HG03354 (cell line): ENCODE data around the gene TULP3.
A peak's percentile ranks its signal among the peaks of the same experiment; 100 is the strongest.
"Not testable (repeated sequence)": the region's sequence is repeated elsewhere in the genome, so short reads cannot be mapped to it uniquely, and the experiment has no call there.

Experiments
- ATAC-seq: cut with Tn5 transposase; IDR thresholded peaks from one replicate; pipeline ENCODE4 v1.9.1; 2021; ENCODE audit warnings: mild to moderate bottlenecking; ENCODE audit not compliant: unreplicated experiment, poor library complexity, severe bottlenecking

TULP3 gene, protein sequence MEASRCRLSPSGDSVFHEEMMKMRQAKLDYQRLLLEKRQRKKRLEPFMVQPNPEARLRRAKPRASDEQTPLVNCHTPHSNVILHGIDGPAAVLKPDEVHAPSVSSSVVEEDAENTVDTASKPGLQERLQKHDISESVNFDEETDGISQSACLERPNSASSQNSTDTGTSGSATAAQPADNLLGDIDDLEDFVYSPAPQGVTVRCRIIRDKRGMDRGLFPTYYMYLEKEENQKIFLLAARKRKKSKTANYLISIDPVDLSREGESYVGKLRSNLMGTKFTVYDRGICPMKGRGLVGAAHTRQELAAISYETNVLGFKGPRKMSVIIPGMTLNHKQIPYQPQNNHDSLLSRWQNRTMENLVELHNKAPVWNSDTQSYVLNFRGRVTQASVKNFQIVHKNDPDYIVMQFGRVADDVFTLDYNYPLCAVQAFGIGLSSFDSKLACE

DNA sequence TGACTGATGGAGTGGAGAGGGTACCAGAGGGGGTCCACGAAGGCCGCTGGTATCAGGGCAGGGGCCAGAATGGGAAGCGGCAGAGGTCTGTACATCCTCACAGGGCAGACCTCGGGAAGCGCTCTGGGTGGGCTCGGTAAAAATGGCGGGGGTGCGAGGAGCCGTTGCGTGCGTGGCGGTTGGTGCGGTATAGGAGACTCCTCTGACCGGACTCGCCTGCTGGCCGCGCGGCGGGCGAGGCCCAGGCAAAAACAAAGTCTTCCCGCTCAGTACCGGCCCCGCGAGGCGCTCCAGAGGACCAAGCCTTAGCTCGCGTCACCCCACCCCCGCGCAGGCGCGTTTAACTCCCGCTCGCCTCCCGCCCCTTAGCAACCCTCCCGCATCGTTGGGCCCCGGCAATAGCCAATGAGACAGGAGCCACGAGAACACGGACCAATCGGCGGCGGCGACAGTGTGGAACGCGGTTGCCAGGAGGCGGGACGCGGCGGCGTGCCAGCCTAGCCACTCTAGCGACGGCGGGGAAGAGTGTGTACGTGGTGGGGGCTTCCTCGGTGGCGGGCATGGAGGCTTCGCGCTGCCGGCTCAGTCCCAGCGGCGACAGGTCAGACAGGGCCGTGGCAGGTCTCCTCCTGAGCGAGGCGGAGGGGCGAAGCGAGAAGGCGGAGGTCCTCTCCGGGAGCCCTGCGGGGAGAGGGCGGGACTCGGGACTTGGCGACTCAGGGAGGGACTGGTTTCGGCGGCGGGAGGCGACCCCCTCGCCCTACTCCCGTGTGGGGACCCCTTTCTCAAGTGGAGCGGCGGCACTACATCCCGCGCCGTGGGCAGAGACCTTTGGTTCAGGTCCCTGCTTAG is at the start of gene TULP3:
TSS of gene TULP3 (plus strand) at position 504 of the 852 bp plus-strand sequence. CDS start at position 561, 57 bp downstream.
- peak; percentile 99 for ATAC-seq

DNA sequence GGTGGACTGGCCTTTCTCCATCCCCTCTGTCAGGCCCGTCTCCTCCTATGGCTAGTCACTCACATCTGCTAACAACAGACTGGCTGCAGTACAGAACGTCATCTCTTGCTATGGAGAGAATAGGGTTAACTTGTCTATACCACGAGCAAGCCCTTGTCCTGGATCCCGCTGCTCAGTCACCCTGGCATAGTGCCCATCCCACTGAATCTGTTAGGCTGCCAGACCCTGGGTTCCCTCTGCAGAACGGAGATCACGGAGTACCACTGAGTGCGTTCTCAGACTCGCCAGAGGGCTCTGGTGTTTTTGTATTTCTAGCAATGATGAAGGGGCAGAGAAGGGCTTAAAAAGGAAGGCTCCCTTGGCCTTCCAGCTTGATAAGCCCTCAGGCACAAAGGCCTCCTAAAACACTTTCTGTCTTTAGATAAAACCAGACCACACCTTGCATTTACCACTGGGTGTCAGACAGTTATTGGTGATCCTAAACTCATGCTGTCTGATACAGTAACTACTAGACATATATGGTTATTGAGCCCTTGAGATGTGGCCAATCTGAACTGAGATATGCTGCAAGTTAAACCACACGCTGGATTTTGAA is 49.5 kb upstream of the TULP3 start:
- ATAC-seq, result no peak

DNA sequence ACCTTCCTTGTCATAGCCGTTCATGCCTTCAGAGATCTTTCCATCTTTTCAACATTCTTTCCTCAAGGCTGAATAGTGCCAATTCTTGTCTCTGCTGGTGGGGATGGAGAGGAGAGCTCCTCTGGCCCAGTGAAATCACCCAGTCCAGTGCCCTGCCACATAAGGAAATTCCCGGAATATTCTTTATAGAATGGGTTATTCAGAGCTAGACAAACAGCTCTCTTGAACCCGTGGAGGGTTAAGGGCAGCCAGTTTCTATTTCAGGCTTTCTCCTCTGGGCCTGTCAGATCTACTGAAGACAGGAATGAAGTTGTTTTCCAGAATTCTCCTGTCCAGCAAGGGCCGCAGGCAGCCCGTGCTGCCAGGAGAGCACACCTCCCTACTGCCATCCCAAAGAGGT is 47.7 kb upstream of the TULP3 start:
- ATAC-seq, result no peak

DNA sequence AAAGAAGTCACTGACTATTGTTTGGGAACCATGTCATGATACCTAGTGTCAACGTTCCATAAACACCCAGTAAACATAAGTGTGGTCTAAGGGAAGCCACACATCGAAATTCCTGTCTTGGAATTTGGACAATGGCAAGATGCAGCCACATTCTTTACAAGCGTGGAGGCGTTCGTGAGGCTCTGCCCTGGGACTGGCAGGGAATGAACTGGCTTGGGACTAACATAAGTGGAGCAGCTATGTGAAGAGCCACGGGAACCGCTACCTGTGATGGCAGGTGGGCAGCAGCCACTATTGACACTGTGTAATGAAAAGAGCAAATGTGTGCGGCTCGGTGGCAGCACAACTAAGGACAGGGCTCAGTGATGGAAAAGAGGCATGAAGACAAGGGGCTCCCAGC is 45.9 kb upstream of the TULP3 start:
- no peak for ATAC-seq

DNA sequence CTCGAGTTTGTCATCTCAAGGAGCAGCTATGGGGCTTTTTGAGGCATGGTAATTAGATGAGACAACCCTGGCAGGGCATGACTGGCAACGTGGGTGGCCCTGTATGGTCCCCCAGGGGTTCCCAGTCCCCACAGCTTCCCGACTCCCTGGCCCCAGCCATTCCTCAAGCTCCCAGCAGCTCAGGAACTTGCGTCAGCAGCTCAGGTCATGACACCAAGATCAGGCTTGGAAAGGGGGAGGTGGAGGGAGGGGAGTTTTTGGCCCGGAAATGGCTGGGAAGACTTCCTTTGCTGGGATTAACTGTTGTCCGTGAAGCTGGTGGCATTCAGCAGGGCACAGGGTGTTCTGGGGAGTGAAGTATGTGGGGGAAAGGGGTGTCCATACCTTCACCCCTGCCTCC is 45.4 kb upstream of the TULP3 start:
- no peak for ATAC-seq

DNA sequence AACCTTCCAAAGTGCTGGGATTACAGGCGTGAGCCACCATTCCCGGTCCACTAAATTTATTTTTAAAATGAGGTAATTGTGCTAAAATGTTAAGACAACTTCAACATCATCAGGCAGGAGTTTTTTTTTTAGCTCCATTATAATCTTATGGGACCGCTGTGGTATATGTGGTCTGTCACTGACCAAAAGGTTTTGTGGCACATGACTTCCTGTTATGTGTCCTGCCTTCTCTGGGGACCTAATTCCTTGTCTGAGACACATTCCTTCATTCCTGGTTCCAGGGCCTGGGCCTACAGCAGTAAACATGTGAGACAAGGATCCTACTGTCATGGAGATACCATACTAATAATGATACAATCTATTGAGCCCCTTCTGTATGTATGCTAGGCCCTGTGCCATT is 38.8 kb upstream of the TULP3 start:
- no peak for ATAC-seq

DNA sequence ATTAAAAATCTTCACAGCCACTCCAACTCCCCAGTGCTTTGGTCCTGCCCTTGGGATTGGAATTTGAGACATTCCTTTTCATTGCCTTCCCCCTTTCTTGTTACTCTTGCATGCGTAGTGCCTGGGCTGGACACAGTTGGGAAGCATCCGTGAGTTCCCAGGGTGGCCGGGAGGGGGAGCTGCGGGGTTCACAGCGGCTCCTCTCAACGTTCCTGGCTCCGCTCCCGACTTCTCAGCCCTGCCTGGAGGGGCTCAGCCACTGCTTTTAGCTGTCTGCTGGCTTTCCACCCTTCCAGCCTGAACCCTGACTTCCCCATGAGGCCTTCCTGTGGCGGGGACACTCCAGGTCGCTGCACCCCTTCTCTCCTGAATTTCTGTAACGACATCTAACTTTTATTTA is 37.1 kb upstream of the TULP3 start:
- ATAC-seq, result peak; percentile 44

DNA sequence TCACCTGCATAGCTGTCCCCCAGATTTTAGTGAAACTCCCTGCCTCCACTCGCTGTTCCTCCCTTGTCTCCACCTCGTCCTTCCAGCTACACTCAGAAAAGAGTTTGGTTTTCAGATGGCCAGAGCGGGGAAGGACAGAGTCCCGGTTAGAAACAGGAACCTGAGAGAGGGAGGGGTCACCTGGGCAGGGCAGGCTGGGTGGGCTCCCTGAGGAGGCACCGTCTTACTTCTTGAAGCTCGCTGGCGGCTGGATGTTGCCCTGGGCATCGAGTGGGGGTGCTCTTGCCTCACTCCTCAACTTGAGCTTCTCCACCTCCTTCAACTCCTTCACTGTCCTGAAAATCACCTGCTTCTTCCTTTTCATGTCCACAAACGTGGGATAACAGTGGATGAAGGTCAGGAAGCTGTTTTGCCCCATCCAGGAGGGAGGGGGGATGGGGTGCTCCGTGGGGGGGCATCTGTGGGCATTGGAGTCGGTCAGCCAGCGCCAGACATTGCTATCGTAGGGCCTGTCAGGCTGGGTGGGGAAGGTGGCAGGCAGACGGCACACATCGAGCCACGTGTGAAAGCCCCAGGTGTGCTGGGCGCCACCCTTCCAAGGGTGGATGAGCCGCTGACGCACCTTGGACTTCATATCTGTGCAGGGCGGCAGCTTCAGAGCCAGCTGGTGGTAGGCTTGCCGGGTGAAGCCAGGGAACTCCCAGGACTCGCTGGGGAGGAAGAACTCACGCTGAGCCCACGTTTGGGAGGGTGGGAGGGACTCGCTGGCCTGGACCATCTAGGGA is 35.8 kb upstream of the TULP3 start:
- ATAC-seq, result no peak

DNA sequence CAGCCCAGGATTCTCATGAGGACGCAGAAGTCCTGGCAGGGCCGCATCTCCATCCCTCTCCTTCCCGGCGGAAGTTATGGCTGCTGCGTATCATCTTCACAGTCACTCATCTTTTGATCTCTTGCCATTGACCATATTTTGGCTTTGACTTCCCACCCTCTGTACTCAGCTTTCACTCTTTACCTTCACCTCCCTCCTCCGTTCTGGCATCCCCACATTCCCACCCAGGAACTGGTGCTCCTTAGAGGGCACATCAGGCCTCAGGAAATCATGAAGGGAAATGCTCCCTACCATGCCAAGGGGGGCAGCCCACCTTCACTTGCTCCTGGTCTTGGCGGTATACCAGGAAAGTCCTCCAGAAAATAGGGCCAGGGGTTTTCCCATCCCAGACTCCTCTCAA is 35.1 kb upstream of the TULP3 start:
- no peak for ATAC-seq

DNA sequence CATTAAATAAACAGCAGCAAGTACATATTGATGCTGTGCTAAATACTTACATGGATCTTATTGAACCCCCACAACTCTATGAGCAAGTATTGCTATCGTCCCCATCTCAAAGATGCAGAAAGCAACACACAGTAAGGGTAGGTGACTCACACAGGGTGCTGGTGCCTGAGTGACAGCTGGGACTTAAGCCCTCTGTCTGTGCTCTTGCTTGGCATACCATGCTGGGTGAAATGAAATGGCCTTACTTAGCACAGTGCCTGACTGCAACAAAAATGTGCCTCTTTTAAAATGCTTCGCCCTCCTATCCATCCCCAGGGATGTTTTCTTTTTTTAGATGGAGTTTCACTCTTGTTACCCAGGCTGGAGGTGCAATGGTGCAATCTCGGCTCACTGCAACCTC is 34.6 kb upstream of the TULP3 start:
- ATAC-seq, result no peak

DNA sequence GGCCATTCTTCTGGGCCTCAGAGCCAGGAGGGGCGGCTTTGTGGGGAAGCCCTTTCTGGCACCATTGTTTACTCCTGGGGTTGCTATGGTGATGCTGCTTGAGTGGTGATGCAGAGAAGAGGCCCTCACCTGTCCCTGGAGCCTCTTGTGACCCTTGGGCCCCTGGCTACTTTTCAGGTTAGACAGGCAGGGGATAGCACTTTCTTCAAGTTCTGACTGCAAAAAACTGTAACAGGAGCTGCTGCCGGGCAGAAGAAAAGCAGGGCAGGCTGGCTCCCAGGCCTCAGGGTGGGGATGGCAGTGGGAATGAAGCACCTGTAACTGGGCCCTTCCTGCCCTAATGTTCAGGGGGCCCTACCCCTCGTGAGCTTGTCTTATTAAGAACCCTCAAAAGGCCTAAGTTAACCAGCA is 33.7 kb upstream of the TULP3 start, which contains the start of gene TEX52:
TSS of gene TEX52 (minus strand) at position 19 of the 411 bp plus-strand sequence. CDS start at position 6, 13 bp downstream.
- ATAC-seq, result no peak

DNA sequence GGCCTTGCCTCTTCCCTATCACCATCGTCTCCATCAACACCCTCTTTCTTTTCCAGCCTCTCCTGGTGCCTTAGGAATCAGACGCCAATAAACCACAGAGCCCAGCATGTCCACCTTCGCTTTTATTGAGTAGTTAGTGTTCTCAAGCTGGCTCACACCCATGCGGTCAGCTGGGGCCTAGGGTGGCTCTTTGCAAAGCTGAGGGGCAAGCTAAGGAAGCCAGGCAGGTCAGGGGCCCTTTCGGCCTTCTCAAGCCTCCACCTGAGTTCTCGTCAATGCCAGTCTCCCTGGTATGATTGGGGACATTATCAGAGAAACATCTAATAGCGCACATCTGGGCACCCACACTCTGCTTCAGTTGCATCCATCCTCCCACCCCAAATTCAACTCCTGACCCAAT is 33.1 kb upstream of the TULP3 start:
- no peak for ATAC-seq

DNA sequence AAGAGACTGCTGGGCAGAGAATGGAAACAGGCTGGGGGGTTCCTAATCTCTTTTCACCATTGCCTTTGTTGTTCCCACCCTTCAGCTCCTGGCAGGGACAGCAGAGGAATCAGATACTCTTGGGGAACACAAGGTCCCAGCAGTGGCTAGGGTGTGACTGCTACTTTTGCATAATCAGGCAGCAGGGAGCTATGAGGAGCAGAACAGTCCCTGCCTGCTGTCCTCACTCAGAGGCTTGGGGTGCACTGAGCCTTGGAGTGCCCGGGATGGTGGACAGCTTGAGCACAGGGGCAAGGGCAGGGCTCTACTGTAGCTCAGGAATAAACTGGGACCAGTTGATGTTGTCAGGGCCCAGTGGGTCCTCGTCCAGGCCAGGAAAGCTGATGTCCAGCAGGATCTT is 32.4 kb upstream of the TULP3 start:
- ATAC-seq, result no peak

DNA sequence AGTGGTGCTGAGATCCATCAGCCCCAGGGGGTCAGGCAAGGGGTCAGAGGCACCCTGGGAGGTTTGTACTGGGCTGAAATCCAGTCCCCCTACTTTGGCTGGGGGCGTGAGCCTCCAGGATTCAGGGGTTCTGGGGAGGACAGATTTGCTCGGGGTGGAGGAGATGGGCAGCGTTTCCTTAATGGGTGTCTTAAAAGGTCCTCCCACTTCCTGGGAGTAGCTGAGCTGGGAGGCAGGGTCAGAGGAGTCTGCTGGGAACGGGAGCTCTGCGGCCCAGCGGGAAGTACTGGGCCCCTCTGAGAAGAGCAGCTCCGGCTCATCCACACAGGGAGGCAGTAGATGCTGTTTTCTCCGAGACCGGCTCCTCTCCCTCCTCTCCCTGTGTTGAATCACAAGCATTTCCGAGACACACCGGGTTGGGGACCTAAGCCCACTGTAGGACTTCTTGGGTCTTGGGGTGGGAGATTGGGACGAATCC is 31.7 kb upstream of the TULP3 start:
- ATAC-seq, result no peak

DNA sequence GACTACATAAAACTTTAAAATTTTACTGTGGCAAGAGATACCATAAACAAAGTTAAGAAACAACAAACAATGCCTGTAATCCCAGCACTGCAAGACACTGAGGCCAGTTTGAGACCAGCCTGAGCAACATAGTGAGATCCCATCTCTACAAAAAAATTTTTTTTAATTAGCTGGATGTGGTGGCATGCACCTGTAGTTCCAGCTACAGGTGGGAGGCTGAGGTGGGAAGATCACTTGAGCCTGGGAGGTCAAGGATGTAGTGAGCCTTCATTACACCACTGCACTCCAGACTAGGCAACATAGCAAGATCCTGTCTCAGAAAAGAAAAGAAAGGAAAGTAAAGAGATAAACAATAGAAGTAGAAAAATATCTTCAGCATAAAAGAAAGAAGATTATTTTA is 30.5 kb upstream of the TULP3 start:
- ATAC-seq, result no peak

DNA sequence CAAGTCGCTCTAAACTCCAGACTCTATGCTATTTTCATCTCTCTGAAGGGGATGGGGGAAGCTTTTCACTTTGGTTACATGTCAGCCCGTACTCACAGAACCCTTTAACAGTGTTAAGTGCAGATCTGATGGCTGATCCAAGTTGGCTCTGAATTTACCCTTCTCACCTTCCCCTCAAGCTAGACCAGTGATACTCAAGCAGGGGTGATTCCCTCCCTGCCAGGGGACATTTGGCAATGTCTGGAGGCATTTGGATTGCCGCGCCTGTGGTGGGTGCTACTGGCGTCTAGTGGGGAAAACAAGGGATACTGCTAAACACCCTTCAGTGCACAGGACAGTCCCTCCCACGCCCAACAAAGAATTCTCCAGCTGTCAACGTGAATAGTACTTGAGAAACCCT is 27.8 kb upstream of the TULP3 start:
- ATAC-seq, result no peak

DNA sequence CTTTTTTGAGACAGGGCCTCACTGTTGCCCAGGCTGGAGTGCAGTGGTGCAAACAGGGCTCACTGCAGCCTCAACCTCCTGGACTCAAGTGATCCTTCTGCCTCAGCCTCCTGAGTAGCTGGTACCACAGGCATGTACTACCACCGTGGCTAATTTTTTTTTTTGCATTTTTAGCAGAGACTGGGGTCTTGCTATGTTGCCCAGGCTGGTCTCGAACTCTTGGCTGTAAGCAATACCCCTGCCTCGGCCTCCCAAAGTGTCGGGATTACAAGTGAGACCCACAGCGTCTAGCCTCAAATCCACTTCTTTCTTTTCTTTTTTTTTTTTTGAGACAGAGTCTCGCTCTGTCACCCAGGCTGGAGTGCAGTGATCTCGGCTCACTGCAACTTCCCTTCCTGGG is 27.3 kb upstream of the TULP3 start:
- not testable (repeated sequence) for ATAC-seq

DNA sequence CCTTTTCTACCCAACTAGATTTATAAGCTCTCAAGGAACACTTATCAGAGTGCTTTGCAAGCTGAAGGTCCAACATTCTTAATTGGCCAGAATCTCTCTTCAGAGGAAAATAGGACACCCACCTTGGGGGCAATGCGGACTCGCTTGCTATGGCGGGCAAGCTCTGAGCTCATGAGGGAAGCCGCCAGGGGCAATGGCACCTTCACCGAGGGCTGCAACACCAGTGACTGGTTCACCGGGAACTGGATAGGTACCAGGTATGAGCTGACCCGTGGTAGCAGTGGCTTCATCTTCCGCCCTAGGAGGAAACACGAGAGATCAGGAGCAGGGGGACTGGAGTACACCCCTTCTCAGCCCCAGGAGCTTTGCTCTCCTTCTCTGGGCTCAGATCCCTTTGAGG is 26.5 kb upstream of the TULP3 start:
- no peak for ATAC-seq

DNA sequence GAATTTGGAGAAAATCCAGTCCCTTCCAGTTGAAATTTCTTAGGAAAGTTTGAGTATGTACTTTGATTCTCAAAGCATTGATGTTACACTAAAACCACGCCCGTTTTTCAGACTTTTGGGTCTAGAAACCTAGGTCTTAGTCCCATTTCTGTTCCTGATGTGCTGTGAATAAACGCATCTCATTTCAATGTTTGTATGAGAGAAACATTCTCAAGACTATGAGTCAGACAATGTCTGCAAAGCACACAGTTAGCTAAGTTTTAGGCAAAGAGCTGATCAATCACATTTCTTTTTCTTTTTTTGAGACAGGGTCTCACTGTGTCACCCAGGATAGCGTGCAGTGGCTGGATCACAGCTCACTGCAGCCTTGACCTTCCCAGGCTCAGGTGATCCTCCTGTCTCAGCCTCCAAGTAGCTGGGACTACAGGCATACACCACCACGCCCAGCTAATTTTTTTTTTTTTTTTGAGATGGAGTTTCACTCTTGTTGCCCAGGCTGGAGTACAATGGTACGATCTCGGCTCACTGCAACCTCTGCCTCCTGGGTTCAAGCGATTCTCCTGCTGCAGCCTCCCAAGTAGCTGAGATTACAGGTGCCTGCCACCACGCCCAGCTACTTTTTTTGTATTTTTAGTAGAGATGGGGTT is 21.6 kb upstream of the TULP3 start:
- ATAC-seq, result not testable (repeated sequence)
